K562 (cell line): Measurements from ENCODE around the gene STK32C.

Source experiments
- ARID3A ChIP-seq: IDR thresholded peaks from 2 replicates; pipeline ENCODE4 v1.6.1; 2012; ENCODE audit warnings: low read depth, low read length, improper control_type of control experiment, borderline replicate concordance
- CTCF ChIP-seq, 3 experiments: IDR thresholded peaks in 2 of 3; conservative IDR thresholded peaks in 1 of 3; 2 replicates each; pipeline ENCODE4 v1.5.1; 2011 to 2012; ENCODE audit warnings: low read length in 3 of 3, mild to moderate bottlenecking in 3 of 3, control low read depth in 2 of 3, improper control_type of control experiment in 1 of 3, inconsistent platforms in 1 of 3, low read depth in 1 of 3, mixed read lengths in 1 of 3, moderate library complexity in 1 of 3; ENCODE audit not compliant: insufficient read depth in 2 of 3
- EP300 ChIP-seq: IDR thresholded peaks from 2 replicates; pipeline ENCODE4 v1.6.1; 2012; ENCODE audit warnings: low read length, improper control_type of control experiment
- GATAD2A ChIP-seq: fragments of 450-650 bp; IDR thresholded peaks from 2 replicates; pipeline ENCODE4 v1.6.1; 2017
- POLR2AphosphoS5 ChIP-seq: IDR thresholded peaks from 2 replicates; pipeline ENCODE4 v1.6.1; 2011; ENCODE audit warnings: mild to moderate bottlenecking, low read depth, low read length, moderate library complexity; ENCODE audit not compliant: control insufficient read depth, insufficient read depth
- SP1 ChIP-seq: sonication (generic); formaldehyde crosslinking; IDR thresholded peaks from 2 replicates; pipeline ENCODE4 v1.8.1; 2022; ENCODE audit warnings: mild to moderate bottlenecking, missing genetic modification reagents
- SRSF9 ChIP-seq: fragments of 200-400 bp; formaldehyde crosslinking; IDR thresholded peaks from 2 replicates; pipeline ENCODE4 v1.6.1; 2017; ENCODE audit warnings: low read depth, low read length, borderline replicate concordance
- TRIM24 ChIP-seq, 2 experiments: fragments of 450-650 bp; IDR thresholded peaks; 2 replicates each; pipeline ENCODE4 v1.6.1; 2016
- USF1 ChIP-seq: sonication (generic); formaldehyde crosslinking; IDR thresholded peaks from 2 replicates; pipeline ENCODE4 v1.9.0; 2022; ENCODE audit warnings: mild to moderate bottlenecking, missing genetic modification reagents
- ZNF175 ChIP-seq: fragments of 200-800 bp; sonication (Bioruptor generic); IDR thresholded peaks from 2 replicates; pipeline ENCODE4 v1.6.1; 2016; ENCODE audit warnings: low read depth, mild to moderate bottlenecking, missing genetic modification characterization, missing compliant biosample characterization
- ZNF764 ChIP-seq: fragments of 250-450 bp; sonication (Bioruptor Pico); IDR thresholded peaks from 2 replicates; pipeline ENCODE4 v1.4.0; 2020; ENCODE audit warnings: low read depth, mild to moderate bottlenecking, moderate library complexity

GRCh38 chr10:132164761-132165278 is 142.9 kb downstream of the STK32C start:
- TF ChIP-seq USF1: no peak
- TF ChIP-seq SRSF9: no peak
- TF ChIP-seq SP1 (CRISPR knock-in tag): no peak
- TF ChIP-seq ARID3A: no peak
- no peak for TF ChIP-seq POLR2AphosphoS5
- TF ChIP-seq CTCF (IDR thresholded peaks at IDR 0.05 in 2 of 3, conservative IDR thresholded peaks at IDR 0.05 in 1 of 3; ENCODE audit: insufficient read depth in 2 of 3, low read depth in 1 of 3, low read length in 3 of 3): no peak
- TF ChIP-seq ZNF175 (CRISPR knock-in tag): no peak
- TF ChIP-seq TRIM24 (IDR thresholded peaks at IDR 0.05): no peak
- TF ChIP-seq EP300: no peak
- TF ChIP-seq GATAD2A: no peak
- TF ChIP-seq ZNF764: no peak
